Testis (tissue), 2 donors: Measurements from ENCODE around the gene LILRA5.

Experiments used
- POLR2A ChIP-seq: fragments of 450-650 bp; IDR thresholded peaks from one replicate; pipeline ENCODE4 v1.6.1; 2017; ENCODE audit warnings: antibody characterized with exemption, mild to moderate bottlenecking, moderate library complexity
- TF ChIP-seq, protein P1 (sequence below), 3 experiments: fragments of 450-650 bp in 2 of 3; fragments of 200-600 bp in 1 of 3; sonication (generic) in 1 of 3; IDR thresholded peaks; one replicate each; pipeline ENCODE4 v1.5.1; 2016 to 2019; ENCODE audit warnings: antibody characterized with exemption in 3 of 3, mild to moderate bottlenecking in 2 of 3, moderate library complexity in 1 of 3

DNA sequence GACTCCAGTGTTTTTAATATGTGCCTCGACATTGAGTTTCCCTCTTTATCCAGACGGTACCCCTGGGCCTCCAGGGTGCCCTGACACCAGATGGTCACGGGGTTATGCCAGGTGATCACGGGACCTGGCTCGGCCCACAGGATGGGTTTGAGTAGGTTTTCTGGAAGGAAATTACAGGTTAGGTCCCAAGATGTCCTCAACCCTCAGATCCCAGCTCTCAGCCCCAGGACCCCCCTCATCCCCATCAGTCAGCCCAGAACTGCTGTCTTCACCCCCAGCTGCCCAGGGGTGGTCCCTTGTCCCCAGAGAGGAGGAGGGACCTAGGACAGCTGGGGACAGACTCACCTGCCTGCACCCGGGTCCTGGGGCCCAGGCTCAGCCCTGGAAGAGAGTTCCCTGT, 25.6 kb upstream of the LILRA5 start:
- TF ChIP-seq, protein P1, sequence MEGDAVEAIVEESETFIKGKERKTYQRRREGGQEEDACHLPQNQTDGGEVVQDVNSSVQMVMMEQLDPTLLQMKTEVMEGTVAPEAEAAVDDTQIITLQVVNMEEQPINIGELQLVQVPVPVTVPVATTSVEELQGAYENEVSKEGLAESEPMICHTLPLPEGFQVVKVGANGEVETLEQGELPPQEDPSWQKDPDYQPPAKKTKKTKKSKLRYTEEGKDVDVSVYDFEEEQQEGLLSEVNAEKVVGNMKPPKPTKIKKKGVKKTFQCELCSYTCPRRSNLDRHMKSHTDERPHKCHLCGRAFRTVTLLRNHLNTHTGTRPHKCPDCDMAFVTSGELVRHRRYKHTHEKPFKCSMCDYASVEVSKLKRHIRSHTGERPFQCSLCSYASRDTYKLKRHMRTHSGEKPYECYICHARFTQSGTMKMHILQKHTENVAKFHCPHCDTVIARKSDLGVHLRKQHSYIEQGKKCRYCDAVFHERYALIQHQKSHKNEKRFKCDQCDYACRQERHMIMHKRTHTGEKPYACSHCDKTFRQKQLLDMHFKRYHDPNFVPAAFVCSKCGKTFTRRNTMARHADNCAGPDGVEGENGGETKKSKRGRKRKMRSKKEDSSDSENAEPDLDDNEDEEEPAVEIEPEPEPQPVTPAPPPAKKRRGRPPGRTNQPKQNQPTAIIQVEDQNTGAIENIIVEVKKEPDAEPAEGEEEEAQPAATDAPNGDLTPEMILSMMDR (IDR thresholded peaks at IDR 0.05), result no peak
- no peak for TF ChIP-seq POLR2A
